Nephron progenitor cell (in vitro differentiated cells): ENCODE measurements around the gene BEST3.
"Not testable (repeated sequence)": the region's sequence is repeated elsewhere in the genome, so short reads cannot be mapped to it uniquely, and the experiment has no call there.

Experiments
- DNase-seq: peaks from one replicate; pipeline ENCODE4 v3.0.0; 2021
- H3K27ac Mint-ChIP-seq: 2 replicates; pipeline ENCODE4 v1.8.0; 2021; ENCODE audit warnings: mild to moderate bottlenecking, moderate library complexity, mixed read lengths
- H3K27me3 Mint-ChIP-seq: 2 replicates; pipeline ENCODE4 v1.8.0; 2021; ENCODE audit warnings: mild to moderate bottlenecking, low read depth, mixed read lengths; ENCODE audit not compliant: poor library complexity
- H3K36me3 Mint-ChIP-seq: 2 replicates; pipeline ENCODE4 v1.8.0; 2021; ENCODE audit warnings: low read depth, mixed read lengths
- H3K4me1 Mint-ChIP-seq: 2 replicates; pipeline ENCODE4 v1.8.0; 2021; ENCODE audit warnings: mixed read lengths
- H3K4me3 Mint-ChIP-seq: 2 replicates; pipeline ENCODE4 v1.8.0; 2021; ENCODE audit warnings: mild to moderate bottlenecking, moderate library complexity, mixed read lengths
- H3K9me3 Mint-ChIP-seq: 2 replicates; pipeline ENCODE4 v1.8.0; 2021; ENCODE audit warnings: mild to moderate bottlenecking, moderate library complexity, mixed read lengths
- TF ChIP-seq, protein P1 (sequence below): fragments of 200-600 bp; sonication (generic); IDR thresholded peaks from 2 replicates; pipeline ENCODE4 v1.5.0; 2021; ENCODE audit warnings: antibody characterized with exemption

The BEST3 gene

DNA sequence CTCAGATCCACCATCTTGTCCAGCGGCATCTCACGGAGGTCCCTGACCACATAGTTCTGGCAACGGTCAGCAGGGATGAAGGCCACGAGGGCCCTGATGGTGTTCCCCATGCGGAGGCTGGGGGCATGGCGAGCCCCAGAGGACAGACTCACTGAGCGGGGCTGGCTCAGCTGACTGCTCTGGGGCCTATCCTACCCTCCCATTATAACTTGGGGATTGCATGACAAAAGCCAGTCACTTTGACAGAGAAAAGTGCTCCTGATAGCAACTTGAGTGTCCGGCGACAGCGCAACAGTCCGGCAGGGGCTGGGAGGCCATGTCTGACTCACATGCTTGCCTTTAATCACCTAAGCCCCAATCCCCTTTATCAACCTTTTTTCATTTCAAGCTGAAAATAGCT is 88.4 kb downstream of the BEST3 start, which contains the start of gene LRRC10:
TSS of gene LRRC10 (minus strand) at position 179 of the 400 bp plus-strand sequence. CDS start at position 110, 69 bp downstream.
- TF ChIP-seq, protein P1, sequence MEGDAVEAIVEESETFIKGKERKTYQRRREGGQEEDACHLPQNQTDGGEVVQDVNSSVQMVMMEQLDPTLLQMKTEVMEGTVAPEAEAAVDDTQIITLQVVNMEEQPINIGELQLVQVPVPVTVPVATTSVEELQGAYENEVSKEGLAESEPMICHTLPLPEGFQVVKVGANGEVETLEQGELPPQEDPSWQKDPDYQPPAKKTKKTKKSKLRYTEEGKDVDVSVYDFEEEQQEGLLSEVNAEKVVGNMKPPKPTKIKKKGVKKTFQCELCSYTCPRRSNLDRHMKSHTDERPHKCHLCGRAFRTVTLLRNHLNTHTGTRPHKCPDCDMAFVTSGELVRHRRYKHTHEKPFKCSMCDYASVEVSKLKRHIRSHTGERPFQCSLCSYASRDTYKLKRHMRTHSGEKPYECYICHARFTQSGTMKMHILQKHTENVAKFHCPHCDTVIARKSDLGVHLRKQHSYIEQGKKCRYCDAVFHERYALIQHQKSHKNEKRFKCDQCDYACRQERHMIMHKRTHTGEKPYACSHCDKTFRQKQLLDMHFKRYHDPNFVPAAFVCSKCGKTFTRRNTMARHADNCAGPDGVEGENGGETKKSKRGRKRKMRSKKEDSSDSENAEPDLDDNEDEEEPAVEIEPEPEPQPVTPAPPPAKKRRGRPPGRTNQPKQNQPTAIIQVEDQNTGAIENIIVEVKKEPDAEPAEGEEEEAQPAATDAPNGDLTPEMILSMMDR, result no peak
- Mint-ChIP-seq H3K36me3 (no peaks in the 10 kb centered on the region), H3K27me3 (peaks cover 7% of the 10 kb centered on the region), H3K9me3 (no peaks in the 10 kb centered on the region), H3K27ac (no peak within 1 kb of the TSS), H3K4me1 (no peaks in the 10 kb centered on the region), H3K4me3 (no peak within 1 kb of the TSS)
- no peak for DNase-seq

GRCh38 chr12:69610126-69610525 is 89.0 kb downstream of the BEST3 start:
- H3K9me3 Mint-ChIP-seq, result no peaks in the 10 kb centered on the region
- H3K36me3 Mint-ChIP-seq, result peaks cover 2% of the 10 kb centered on the region
- H3K27ac Mint-ChIP-seq, result no peak overlapping the region
- H3K4me3 Mint-ChIP-seq, result no peak overlapping the region
- DNase-seq, result no peak
- TF ChIP-seq, protein P1, result no peak
- H3K27me3 Mint-ChIP-seq, result peaks cover 7% of the 10 kb centered on the region
- no peaks in the 10 kb centered on the region for H3K4me1 Mint-ChIP-seq

DNA sequence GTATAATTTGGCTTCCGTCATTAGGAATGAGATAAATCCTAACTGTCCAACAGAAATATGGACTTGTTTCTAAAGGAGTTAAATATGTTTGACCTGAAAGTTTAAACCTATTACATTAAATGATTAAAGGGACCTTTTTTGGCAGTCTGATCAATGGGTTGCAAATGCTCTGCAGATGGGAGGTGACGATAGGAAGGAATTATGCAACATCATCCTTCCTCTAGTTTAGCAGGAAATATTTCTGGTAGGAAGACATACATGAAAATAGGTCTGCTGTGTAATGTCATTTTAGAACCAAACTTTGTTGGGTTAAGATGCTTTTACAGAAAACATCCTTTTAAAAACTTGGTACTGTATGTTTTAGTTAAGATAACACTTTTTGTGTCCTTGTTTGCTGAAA is 91.0 kb downstream of the BEST3 start:
- H3K4me3 Mint-ChIP-seq, result no peak overlapping the region
- TF ChIP-seq, protein P1, result no peak
- peaks cover 4% of the 10 kb centered on the region for H3K27me3 Mint-ChIP-seq
- H3K27ac Mint-ChIP-seq, result no peak overlapping the region
- peaks cover 2% of the 10 kb centered on the region for H3K9me3 Mint-ChIP-seq
- DNase-seq, result no peak
- peaks cover 10% of the 10 kb centered on the region for H3K36me3 Mint-ChIP-seq
- no peaks in the 10 kb centered on the region for H3K4me1 Mint-ChIP-seq

- not testable (repeated sequence) for H3K27me3 Mint-ChIP-seq, DNase-seq
- H3K36me3 Mint-ChIP-seq, result peaks cover 45% of the 10 kb centered on the region
Measured at GRCh38 chr12:69604275-69604674, 94.8 kb downstream of the BEST3 start.

More at GRCh38 chr12:69604275-69604674, 94.8 kb downstream of the BEST3 start:
- H3K27ac Mint-ChIP-seq, H3K4me3 Mint-ChIP-seq, H3K4me1 Mint-ChIP-seq, H3K9me3 Mint-ChIP-seq: not testable (repeated sequence)
